ENCODE results near the gene UNK. TPM values are rescaled to one million over a fixed set of nuclear protein-coding genes. Genes with fewer than 3 reads are reported as not detected.
"Not testable (repeated sequence)": the region's sequence is repeated elsewhere in the genome, so short reads cannot be mapped to it uniquely, and the experiment has no call there.

The UNK gene
- total and polyA plus RNA-seq, 8 donors = 3.5 to 102 (median 19.5) TPM

- no peak for TF ChIP-seq POLR2A (IDR thresholded peaks at IDR 0.05)
- no peak for TF ChIP-seq POLR2AphosphoS5 (IDR thresholded peaks at IDR 0.05)
- no peak for TF ChIP-seq CTCF (IDR thresholded peaks at IDR 0.05)
- TF ChIP-seq EP300 (IDR thresholded peaks at IDR 0.05) = no peak
- 75 to 85% (median 80%) methylated on average over 11 of the region's 11 CpGs for WGBS, 5 donors
- Histone ChIP-seq H3K27me3 (no peaks in the 10 kb centered on the region), H3K4me3 (no peak overlapping the region), H3K36me3 (peaks cover 52 to 73% (median 70%) of the 10 kb centered on the region in 4 donors), H3K27ac (peak overlapping the region in 4 of 5 donors; percentile 90 to 99 (median 95)), H3K9me3 (no peaks in the 10 kb centered on the region), H3K4me1 (peaks cover 63 to 100% (median 89%) of the 10 kb centered on the region in 4 donors)
- intact Hi-C loops (cut with DNase I; ENCODE audit: low total_unique reads) = no loop called here
- DNase-seq = no peak
Observed at GRCh38 chr17:75849279-75849646, 64.7 kb downstream of the UNK start.

- Histone ChIP-seq H3K4me1 (peaks cover 64 to 99% (median 88%) of the 10 kb centered on the region in 4 donors), H3K9me3 (no peaks in the 10 kb centered on the region), H3K27me3 (no peaks in the 10 kb centered on the region), H3K27ac (peak overlapping the region in 4 of 5 donors; percentile 90 to 99 (median 95)), H3K36me3 (peaks cover 52 to 73% (median 70%) of the 10 kb centered on the region in 4 donors), H3K4me3 (no peak overlapping the region)
- TF ChIP-seq EP300 (IDR thresholded peaks at IDR 0.05) (no peak), POLR2AphosphoS5 (IDR thresholded peaks at IDR 0.05) (no peak), CTCF (IDR thresholded peaks at IDR 0.05) (no peak), POLR2A (IDR thresholded peaks at IDR 0.05) (no peak)
- intact Hi-C loops (cut with DNase I; ENCODE audit: low total_unique reads) = no loop called here
- 78 to 87% (median 82%) methylated on average over 9 of the region's 9 CpGs for WGBS, 5 donors
- peak in 1 of 2 donors; percentile 9 for DNase-seq
Observed at GRCh38 chr17:75849724-75850123, 65.1 kb downstream of the UNK start.

GRCh38 chr17:75850928-75851692 lies 66.5 kb downstream of the UNK start:
- 64 to 93% (median 88%) methylated on average over 12 of the region's 12 CpGs for WGBS, 5 donors
- no peak overlapping the region for H3K4me3 ChIP-seq
- peak overlapping the region in 4 of 5 donors; percentile 74 to 99 (median 94) for H3K27ac ChIP-seq
- peaks cover 50 to 68% (median 65%) of the 10 kb centered on the region in 4 donors for H3K36me3 ChIP-seq
- TF ChIP-seq CTCF (IDR thresholded peaks at IDR 0.05) = no peak
- TF ChIP-seq POLR2AphosphoS5 (IDR thresholded peaks at IDR 0.05) = peak in 2 of 3 donors; percentile 43 to 69
- TF ChIP-seq POLR2A (IDR thresholded peaks at IDR 0.05) = no peak
- peak; percentile 31 for TF ChIP-seq EP300 (IDR thresholded peaks at IDR 0.05)
- DNase-seq = no peak
- H3K9me3 ChIP-seq = no peaks in the 10 kb centered on the region
- H3K27me3 ChIP-seq = no peaks in the 10 kb centered on the region
- peaks cover 53 to 86% (median 76%) of the 10 kb centered on the region in 4 donors for H3K4me1 ChIP-seq
- intact Hi-C loops (cut with DNase I; ENCODE audit: low total_unique reads) = no loop called here

- 87 to 97% (median 91%) methylated on average over 15 of the region's 15 CpGs for WGBS, 5 donors
- H3K9me3 ChIP-seq; DNase-seq; H3K27me3 ChIP-seq; intact Hi-C loops (cut with DNase I; ENCODE audit: low total_unique reads); H3K4me3 ChIP-seq: not testable (repeated sequence)
- peaks cover 45 to 63% (median 60%) of the 10 kb centered on the region in 4 donors for H3K36me3 ChIP-seq
- H3K27ac ChIP-seq = peak overlapping the region in 4 of 5 donors; percentile 74 to 99 (median 94)
- peaks cover 53 to 86% (median 75%) of the 10 kb centered on the region in 4 donors for H3K4me1 ChIP-seq
Observed at GRCh38 chr17:75851693-75851991, 67.0 kb downstream of the UNK start.

GRCh38 chr17:75853433-75853832 lies 68.8 kb downstream of the UNK start:
- DNase-seq = no peak
- peaks cover 37 to 85% (median 58%) of the 10 kb centered on the region in 4 donors for H3K4me1 ChIP-seq
- H3K36me3 ChIP-seq = peaks cover 27 to 45% (median 42%) of the 10 kb centered on the region in 4 donors
- no peaks in the 10 kb centered on the region for H3K9me3 ChIP-seq
- H3K27me3 ChIP-seq = no peaks in the 10 kb centered on the region
- intact Hi-C loops (cut with DNase I; ENCODE audit: low total_unique reads) = no loop called here
- peak overlapping the region in 4 of 5 donors; percentile 99 to 100 (median 99) for H3K27ac ChIP-seq
- H3K4me3 ChIP-seq = peak overlapping the region in 3 of 4 donors; percentile 67 to 90 (median 86)
- TF ChIP-seq POLR2A (IDR thresholded peaks at IDR 0.05) (no peak), CTCF (IDR thresholded peaks at IDR 0.05) (no peak), EP300 (IDR thresholded peaks at IDR 0.05) (no peak), POLR2AphosphoS5 (IDR thresholded peaks at IDR 0.05) (no peak)
- 67 to 73% (median 72%) methylated on average over 7 of the region's 7 CpGs for WGBS, 5 donors
